Prostate gland (tissue), 2 donors: ENCODE results near the gene POLR2B.

Experiments
- POLR2A ChIP-seq: fragments of 450-650 bp; IDR thresholded peaks from one replicate; pipeline ENCODE4 v1.6.1; 2016; ENCODE audit warnings: antibody characterized with exemption, mild to moderate bottlenecking
- TF ChIP-seq, protein P1 (sequence below), 4 experiments: fragments of 200-600 bp in 2 of 4; fragments of 450-650 bp in 2 of 4; sonication (generic) in 2 of 4; IDR thresholded peaks; 1 replicate in 3 of 4; 2 replicates in 1 of 4; pipeline ENCODE4 v1.5.1; 2016 to 2019; ENCODE audit warnings: antibody characterized with exemption in 4 of 4, mild to moderate bottlenecking in 2 of 4, moderate library complexity in 2 of 4

GRCh38 chr4:57074744-57075143, 96.0 kb downstream of the POLR2B start:
- TF ChIP-seq POLR2A: no peak
- TF ChIP-seq, protein P1, sequence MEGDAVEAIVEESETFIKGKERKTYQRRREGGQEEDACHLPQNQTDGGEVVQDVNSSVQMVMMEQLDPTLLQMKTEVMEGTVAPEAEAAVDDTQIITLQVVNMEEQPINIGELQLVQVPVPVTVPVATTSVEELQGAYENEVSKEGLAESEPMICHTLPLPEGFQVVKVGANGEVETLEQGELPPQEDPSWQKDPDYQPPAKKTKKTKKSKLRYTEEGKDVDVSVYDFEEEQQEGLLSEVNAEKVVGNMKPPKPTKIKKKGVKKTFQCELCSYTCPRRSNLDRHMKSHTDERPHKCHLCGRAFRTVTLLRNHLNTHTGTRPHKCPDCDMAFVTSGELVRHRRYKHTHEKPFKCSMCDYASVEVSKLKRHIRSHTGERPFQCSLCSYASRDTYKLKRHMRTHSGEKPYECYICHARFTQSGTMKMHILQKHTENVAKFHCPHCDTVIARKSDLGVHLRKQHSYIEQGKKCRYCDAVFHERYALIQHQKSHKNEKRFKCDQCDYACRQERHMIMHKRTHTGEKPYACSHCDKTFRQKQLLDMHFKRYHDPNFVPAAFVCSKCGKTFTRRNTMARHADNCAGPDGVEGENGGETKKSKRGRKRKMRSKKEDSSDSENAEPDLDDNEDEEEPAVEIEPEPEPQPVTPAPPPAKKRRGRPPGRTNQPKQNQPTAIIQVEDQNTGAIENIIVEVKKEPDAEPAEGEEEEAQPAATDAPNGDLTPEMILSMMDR (IDR thresholded peaks at IDR 0.05): no peak
